WTC11 (cell line): ENCODE data around the gene PTH1R. TPM values are rescaled to one million over a fixed set of nuclear protein-coding genes. Genes with fewer than 3 reads are reported as not detected.

Source experiments
- ATAC-seq: fragments of 200-7000 bp; cut with Tn5 transposase; 2 replicates; pipeline ENCODE4 v1.10.0; 2021; ENCODE audit warnings: mild to moderate bottlenecking, moderate library complexity
- CTCF ChIA-PET: fragments of 300-600 bp; sonication (Branson Sonifier 250); formaldehyde crosslinking; loops from one replicate; lab custom pipeline; 2021; ENCODE audit warnings: antibody characterized with exemption; lab: Charles Lee
- POLR2A ChIA-PET: fragments of 350-600 bp; sonication (Branson Sonifier 250); formaldehyde crosslinking; loops from one replicate; lab custom pipeline; 2021; ENCODE audit warnings: antibody characterized with exemption; lab: Charles Lee
- DNase-seq: peaks from one replicate; pipeline ENCODE4 v3.0.0; 2021; ENCODE audit warnings: low spot score
- H3K27ac Mint-ChIP-seq: 2 replicates; pipeline ENCODE4 v1.8.0; 2021; ENCODE audit warnings: mixed read lengths
- H3K27me3 Mint-ChIP-seq: 2 replicates; pipeline ENCODE4 v1.8.0; 2021; ENCODE audit warnings: low read depth, mild to moderate bottlenecking, moderate library complexity, mixed read lengths
- H3K36me3 Mint-ChIP-seq: 2 replicates; pipeline ENCODE4 v1.8.0; 2021; ENCODE audit warnings: mixed read lengths
- H3K4me1 Mint-ChIP-seq: 2 replicates; pipeline ENCODE4 v1.8.0; 2022; ENCODE audit warnings: mixed read lengths
- H3K4me3 Mint-ChIP-seq: 2 replicates; pipeline ENCODE4 v1.8.0; 2021; ENCODE audit warnings: mild to moderate bottlenecking, moderate library complexity, mixed read lengths
- H3K9me3 Mint-ChIP-seq: 2 replicates; pipeline ENCODE4 v1.8.0; 2021; ENCODE audit warnings: mixed read lengths
- ATF1 ChIP-seq: sonication (generic); formaldehyde crosslinking; IDR thresholded peaks from 2 replicates; pipeline ENCODE4 v1.8.1; 2023; ENCODE audit warnings: mild to moderate bottlenecking, moderate library complexity, missing genetic modification reagents
- CREB1 ChIP-seq: sonication (generic); formaldehyde crosslinking; IDR thresholded peaks from 2 replicates; pipeline ENCODE4 v1.8.0; 2023; ENCODE audit warnings: mild to moderate bottlenecking, missing genetic modification reagents
- EMX1 ChIP-seq: fragments of 250-450 bp; sonication (Bioruptor Pico); IDR thresholded peaks from 2 replicates; pipeline ENCODE4 v1.8.0; 2021; ENCODE audit warnings: mild to moderate bottlenecking
- IRF2 ChIP-seq: sonication (generic); formaldehyde crosslinking; IDR thresholded peaks from 2 replicates; pipeline ENCODE4 v1.8.0; 2022; ENCODE audit warnings: low read depth, missing genetic modification reagents, borderline replicate concordance
- NFYB ChIP-seq: sonication (generic); formaldehyde crosslinking; conservative IDR thresholded peaks from 2 replicates; pipeline ENCODE4 v1.8.0; 2022; ENCODE audit warnings: low read depth, missing genetic modification reagents
- SMAD4 ChIP-seq: sonication (generic); formaldehyde crosslinking; IDR thresholded peaks from 2 replicates; pipeline ENCODE4 v1.8.0; 2022; ENCODE audit warnings: mild to moderate bottlenecking, missing genetic modification reagents
- TP53 ChIP-seq: sonication (generic); formaldehyde crosslinking; IDR thresholded peaks from 2 replicates; pipeline ENCODE4 v1.8.1; 2023; ENCODE audit warnings: mild to moderate bottlenecking, missing genetic modification reagents
- ZBTB21 ChIP-seq: sonication (generic); formaldehyde crosslinking; IDR thresholded peaks from 2 replicates; pipeline ENCODE4 v1.8.1; 2023; ENCODE audit warnings: mild to moderate bottlenecking, missing genetic modification reagents, borderline replicate concordance
- ZNF232 ChIP-seq: sonication (generic); formaldehyde crosslinking; IDR thresholded peaks from 2 replicates; pipeline ENCODE4 v1.8.0; 2022; ENCODE audit warnings: mild to moderate bottlenecking, missing genetic modification reagents
- ZNF263 ChIP-seq: sonication (generic); formaldehyde crosslinking; IDR thresholded peaks from 2 replicates; pipeline ENCODE4 v1.8.1; 2022; ENCODE audit warnings: low read depth, mild to moderate bottlenecking, moderate library complexity, missing genetic modification reagents
- ZNF416 ChIP-seq: fragments of 250-450 bp; sonication (Bioruptor Pico); IDR thresholded peaks from 2 replicates; pipeline ENCODE4 v1.9.0; 2021; ENCODE audit warnings: mild to moderate bottlenecking, inconsistent platforms
- total RNA-seq: library from RNA; stranded (reverse); gene quantifications from 3 replicates; pipeline ENCODE4 v1.2.3, GENCODE V29; 2021
- TF ChIP-seq, protein P1 (sequence below): sonication (generic); formaldehyde crosslinking; IDR thresholded peaks from 2 replicates; pipeline ENCODE4 v1.8.1; 2022; ENCODE audit warnings: missing genetic modification reagents, borderline replicate concordance
- TF ChIP-seq, protein P2 (sequence below): fragments of 200-600 bp; IDR thresholded peaks from 2 replicates; pipeline ENCODE4 v1.8.0; 2022; ENCODE audit warnings: antibody characterized with exemption
- TF ChIP-seq, protein P3 (sequence below): sonication (generic); formaldehyde crosslinking; IDR thresholded peaks from 2 replicates; pipeline ENCODE4 v1.8.0; 2022; ENCODE audit warnings: missing genetic modification reagents
- TF ChIP-seq, protein P4 (sequence below): sonication (generic); formaldehyde crosslinking; IDR thresholded peaks from 2 replicates; pipeline ENCODE4 v1.8.1; 2022; ENCODE audit warnings: mild to moderate bottlenecking, missing genetic modification reagents, moderate library complexity, borderline replicate concordance
- TF ChIP-seq, protein P5 (sequence below): fragments of 250-450 bp; sonication (Bioruptor Pico); IDR thresholded peaks from 2 replicates; pipeline ENCODE4 v1.9.0; 2021; ENCODE audit warnings: mild to moderate bottlenecking

The PTH1R gene
- total RNA-seq, 1 experiment from 2014 or later, result 12.0 TPM

DNA sequence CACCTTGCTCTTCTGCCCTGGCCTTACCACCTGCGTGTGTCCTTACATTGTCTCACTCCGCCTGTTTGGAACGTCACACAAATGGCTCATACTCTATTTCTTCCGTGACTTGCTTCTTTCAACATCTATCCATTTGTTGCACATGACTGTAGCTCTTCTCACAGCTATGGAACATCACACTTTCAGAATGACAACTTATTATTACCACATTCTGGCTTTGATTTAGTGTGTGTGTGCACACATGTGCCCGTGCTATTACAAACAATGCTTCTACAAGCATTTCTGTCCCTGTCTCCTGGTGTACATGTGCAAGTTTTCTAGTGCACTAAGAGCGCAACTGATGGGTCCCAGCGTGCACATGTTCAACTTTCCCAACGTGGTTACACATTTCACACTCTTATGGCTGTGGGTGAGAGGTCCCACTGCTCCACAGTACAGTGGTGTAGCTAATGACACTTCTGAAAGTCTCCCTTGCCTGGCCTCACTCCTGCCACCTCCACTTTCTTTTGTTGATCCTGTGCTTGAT lies 37.8 kb downstream of the PTH1R start (continued):
- TF ChIP-seq NFYB (CRISPR knock-in tag) (no peak), ZNF263 (CRISPR knock-in tag) (no peak), ZBTB21 (no peak)

DNA sequence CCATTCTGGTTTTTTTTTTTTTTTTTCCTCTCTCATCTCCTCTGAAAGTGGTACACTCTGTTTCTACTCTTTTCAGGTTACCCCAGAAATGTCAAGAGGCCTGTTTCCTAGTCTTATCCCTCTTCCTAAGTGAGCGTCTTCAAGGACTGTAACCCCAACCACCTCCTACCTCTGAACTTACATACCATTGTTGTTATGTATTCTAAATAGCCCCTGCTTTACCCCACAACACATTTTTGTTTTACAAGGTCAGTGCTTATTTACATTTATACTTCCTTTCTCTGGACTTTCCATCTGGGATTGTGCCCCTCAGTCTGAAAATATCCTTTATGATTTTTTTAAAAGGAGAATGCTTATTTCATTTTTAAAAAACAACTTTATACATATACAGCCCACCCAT lies 38.8 kb downstream of the PTH1R start:
- peaks cover 20% of the 10 kb centered on the region for H3K9me3 Mint-ChIP-seq
- peaks cover 45% of the 10 kb centered on the region for H3K36me3 Mint-ChIP-seq
- POLR2A ChIA-PET, result no interaction called here

More for the DNA sequence above, 38.8 kb downstream of the PTH1R start:
- no peaks in the 10 kb centered on the region; the same call in 1 of the 2 replicates for H3K27me3 Mint-ChIP-seq
- ATAC-seq, result no peak
- TF ChIP-seq IRF2 (no peak), TP53 (CRISPR knock-in tag) (no peak), CREB1 (CRISPR knock-in tag) (no peak), ZNF232 (CRISPR knock-in tag) (no peak), SMAD4 (no peak), ATF1 (CRISPR knock-in tag) (no peak), ZNF416 (no peak), EMX1 (CRISPR knock-in tag) (no peak)
- TF ChIP-seq, protein P1, sequence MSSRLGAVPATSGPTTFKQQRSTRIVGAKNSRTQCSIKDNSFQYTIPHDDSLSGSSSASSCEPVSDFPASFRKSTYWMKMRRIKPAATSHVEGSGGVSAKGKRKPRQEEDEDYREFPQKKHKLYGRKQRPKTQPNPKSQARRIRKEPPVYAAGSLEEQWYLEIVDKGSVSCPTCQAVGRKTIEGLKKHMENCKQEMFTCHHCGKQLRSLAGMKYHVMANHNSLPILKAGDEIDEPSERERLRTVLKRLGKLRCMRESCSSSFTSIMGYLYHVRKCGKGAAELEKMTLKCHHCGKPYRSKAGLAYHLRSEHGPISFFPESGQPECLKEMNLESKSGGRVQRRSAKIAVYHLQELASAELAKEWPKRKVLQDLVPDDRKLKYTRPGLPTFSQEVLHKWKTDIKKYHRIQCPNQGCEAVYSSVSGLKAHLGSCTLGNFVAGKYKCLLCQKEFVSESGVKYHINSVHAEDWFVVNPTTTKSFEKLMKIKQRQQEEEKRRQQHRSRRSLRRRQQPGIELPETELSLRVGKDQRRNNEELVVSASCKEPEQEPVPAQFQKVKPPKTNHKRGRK (CRISPR knock-in tag), result no peak
- TF ChIP-seq, protein P2, sequence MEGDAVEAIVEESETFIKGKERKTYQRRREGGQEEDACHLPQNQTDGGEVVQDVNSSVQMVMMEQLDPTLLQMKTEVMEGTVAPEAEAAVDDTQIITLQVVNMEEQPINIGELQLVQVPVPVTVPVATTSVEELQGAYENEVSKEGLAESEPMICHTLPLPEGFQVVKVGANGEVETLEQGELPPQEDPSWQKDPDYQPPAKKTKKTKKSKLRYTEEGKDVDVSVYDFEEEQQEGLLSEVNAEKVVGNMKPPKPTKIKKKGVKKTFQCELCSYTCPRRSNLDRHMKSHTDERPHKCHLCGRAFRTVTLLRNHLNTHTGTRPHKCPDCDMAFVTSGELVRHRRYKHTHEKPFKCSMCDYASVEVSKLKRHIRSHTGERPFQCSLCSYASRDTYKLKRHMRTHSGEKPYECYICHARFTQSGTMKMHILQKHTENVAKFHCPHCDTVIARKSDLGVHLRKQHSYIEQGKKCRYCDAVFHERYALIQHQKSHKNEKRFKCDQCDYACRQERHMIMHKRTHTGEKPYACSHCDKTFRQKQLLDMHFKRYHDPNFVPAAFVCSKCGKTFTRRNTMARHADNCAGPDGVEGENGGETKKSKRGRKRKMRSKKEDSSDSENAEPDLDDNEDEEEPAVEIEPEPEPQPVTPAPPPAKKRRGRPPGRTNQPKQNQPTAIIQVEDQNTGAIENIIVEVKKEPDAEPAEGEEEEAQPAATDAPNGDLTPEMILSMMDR, result no peak
- TF ChIP-seq, protein P3, sequence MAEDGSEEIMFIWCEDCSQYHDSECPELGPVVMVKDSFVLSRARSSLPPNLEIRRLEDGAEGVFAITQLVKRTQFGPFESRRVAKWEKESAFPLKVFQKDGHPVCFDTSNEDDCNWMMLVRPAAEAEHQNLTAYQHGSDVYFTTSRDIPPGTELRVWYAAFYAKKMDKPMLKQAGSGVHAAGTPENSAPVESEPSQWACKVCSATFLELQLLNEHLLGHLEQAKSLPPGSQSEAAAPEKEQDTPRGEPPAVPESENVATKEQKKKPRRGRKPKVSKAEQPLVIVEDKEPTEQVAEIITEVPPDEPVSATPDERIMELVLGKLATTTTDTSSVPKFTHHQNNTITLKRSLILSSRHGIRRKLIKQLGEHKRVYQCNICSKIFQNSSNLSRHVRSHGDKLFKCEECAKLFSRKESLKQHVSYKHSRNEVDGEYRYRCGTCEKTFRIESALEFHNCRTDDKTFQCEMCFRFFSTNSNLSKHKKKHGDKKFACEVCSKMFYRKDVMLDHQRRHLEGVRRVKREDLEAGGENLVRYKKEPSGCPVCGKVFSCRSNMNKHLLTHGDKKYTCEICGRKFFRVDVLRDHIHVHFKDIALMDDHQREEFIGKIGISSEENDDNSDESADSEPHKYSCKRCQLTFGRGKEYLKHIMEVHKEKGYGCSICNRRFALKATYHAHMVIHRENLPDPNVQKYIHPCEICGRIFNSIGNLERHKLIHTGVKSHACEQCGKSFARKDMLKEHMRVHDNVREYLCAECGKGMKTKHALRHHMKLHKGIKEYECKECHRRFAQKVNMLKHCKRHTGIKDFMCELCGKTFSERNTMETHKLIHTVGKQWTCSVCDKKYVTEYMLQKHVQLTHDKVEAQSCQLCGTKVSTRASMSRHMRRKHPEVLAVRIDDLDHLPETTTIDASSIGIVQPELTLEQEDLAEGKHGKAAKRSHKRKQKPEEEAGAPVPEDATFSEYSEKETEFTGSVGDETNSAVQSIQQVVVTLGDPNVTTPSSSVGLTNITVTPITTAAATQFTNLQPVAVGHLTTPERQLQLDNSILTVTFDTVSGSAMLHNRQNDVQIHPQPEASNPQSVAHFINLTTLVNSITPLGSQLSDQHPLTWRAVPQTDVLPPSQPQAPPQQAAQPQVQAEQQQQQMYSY, result no peak
- TF ChIP-seq, protein P4, sequence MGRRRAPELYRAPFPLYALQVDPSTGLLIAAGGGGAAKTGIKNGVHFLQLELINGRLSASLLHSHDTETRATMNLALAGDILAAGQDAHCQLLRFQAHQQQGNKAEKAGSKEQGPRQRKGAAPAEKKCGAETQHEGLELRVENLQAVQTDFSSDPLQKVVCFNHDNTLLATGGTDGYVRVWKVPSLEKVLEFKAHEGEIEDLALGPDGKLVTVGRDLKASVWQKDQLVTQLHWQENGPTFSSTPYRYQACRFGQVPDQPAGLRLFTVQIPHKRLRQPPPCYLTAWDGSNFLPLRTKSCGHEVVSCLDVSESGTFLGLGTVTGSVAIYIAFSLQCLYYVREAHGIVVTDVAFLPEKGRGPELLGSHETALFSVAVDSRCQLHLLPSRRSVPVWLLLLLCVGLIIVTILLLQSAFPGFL (CRISPR knock-in tag), result no peak
- TF ChIP-seq, protein P5, sequence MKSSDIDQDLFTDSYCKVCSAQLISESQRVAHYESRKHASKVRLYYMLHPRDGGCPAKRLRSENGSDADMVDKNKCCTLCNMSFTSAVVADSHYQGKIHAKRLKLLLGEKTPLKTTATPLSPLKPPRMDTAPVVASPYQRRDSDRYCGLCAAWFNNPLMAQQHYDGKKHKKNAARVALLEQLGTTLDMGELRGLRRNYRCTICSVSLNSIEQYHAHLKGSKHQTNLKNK (CRISPR knock-in tag), result no peak
- TF ChIP-seq, all 79 proteins: peak for 0
- H3K4me1 Mint-ChIP-seq, result no peaks in the 10 kb centered on the region
- H3K27ac Mint-ChIP-seq, result no peak overlapping the region
- DNase-seq, result no peak
- H3K4me3 Mint-ChIP-seq, result no peak overlapping the region
- CTCF ChIA-PET, result interaction anchor here (0.5 kb wide), 1 partner anchor 86 kb away, joined by 3 read pairs; no protein-coding TSS in a partner anchor
